ENCODE measurements around the gene CRLF1. TPM values are rescaled to one million over a fixed set of nuclear protein-coding genes. Genes with fewer than 3 reads are reported as not detected.

CRLF1 gene
- 20.0 TPM for total RNA-seq
- long read RNA-seq, transcript CRLF1-201 (9 exons, 1,792 nt): major isoform, 13 of 34 reads
- long read RNA-seq, partial matches to known transcripts: 4 of 34 reads
- long read RNA-seq, other reads (novel, unspliced or antisense): 17 of 34 reads

GRCh38 chr19:18606281-18607225 is at the start of gene CRLF1:
TSS of gene CRLF1 (minus strand) at chr19:18606799. CDS start at chr19:18606656, 143 bp downstream.
- DNase-seq: no peak
- Histone ChIP-seq H3K9me3 (replicated peaks) (no peaks in the 10 kb centered on the region), H3K4me1 (peaks cover 59% of the 10 kb centered on the region), H3K4me3 (peak within 1 kb of the TSS; percentile 56), H3K27ac (replicated peaks) (no peak within 1 kb of the TSS), H3K36me3 (no peaks in the 10 kb centered on the region), H3K27me3 (ENCODE audit: low read depth) (peaks cover 96% of the 10 kb centered on the region)
- intact Hi-C loops (cut with micrococcal nuclease): no loop called here
- no peak for TF ChIP-seq CTCF (IDR thresholded peaks at IDR 0.05; ENCODE audit: borderline replicate concordance)

- peaks cover 63% of the 10 kb centered on the region for H3K4me1 ChIP-seq
- intact Hi-C loops (cut with micrococcal nuclease): no loop called here
- no peaks in the 10 kb centered on the region for H3K36me3 ChIP-seq
- TF ChIP-seq CTCF (IDR thresholded peaks at IDR 0.05; ENCODE audit: borderline replicate concordance): no peak
- H3K9me3 ChIP-seq (replicated peaks): no peaks in the 10 kb centered on the region
- no peak overlapping the region for H3K4me3 ChIP-seq
- no peak for DNase-seq
- no peaks in the 10 kb centered on the region for H3K27me3 ChIP-seq (ENCODE audit: low read depth)
- H3K27ac ChIP-seq (replicated peaks): no peak overlapping the region
These were observed 48.7 kb upstream of the CRLF1 start for GRCh38 chr19:18655173-18655844.

GRCh38 chr19:18654469-18654868 is 47.9 kb upstream of the CRLF1 start:
- no peak for DNase-seq
- Histone ChIP-seq H3K27me3 (ENCODE audit: low read depth) (no peaks in the 10 kb centered on the region), H3K4me1 (peaks cover 63% of the 10 kb centered on the region), H3K4me3 (no peak overlapping the region), H3K36me3 (no peaks in the 10 kb centered on the region), H3K27ac (replicated peaks) (no peak overlapping the region), H3K9me3 (replicated peaks) (no peaks in the 10 kb centered on the region)
- TF ChIP-seq CTCF (IDR thresholded peaks at IDR 0.05; ENCODE audit: borderline replicate concordance): no peak
- intact Hi-C loops (cut with micrococcal nuclease): no loop called here

GRCh38 chr19:18653853-18654252 is 47.3 kb upstream of the CRLF1 start:
- DNase-seq: no peak
- Histone ChIP-seq H3K9me3 (replicated peaks) (no peaks in the 10 kb centered on the region), H3K4me3 (no peak overlapping the region), H3K36me3 (no peaks in the 10 kb centered on the region), H3K27me3 (ENCODE audit: low read depth) (no peaks in the 10 kb centered on the region), H3K27ac (replicated peaks) (no peak overlapping the region), H3K4me1 (peaks cover 63% of the 10 kb centered on the region)
- TF ChIP-seq CTCF (IDR thresholded peaks at IDR 0.05; ENCODE audit: borderline replicate concordance): no peak
- intact Hi-C loops (cut with micrococcal nuclease): no loop called here

GRCh38 chr19:18651733-18652132 is 45.1 kb upstream of the CRLF1 start:
- TF ChIP-seq CTCF (IDR thresholded peaks at IDR 0.05; ENCODE audit: borderline replicate concordance): no peak
- Histone ChIP-seq H3K4me1 (peaks cover 56% of the 10 kb centered on the region), H3K9me3 (replicated peaks) (no peaks in the 10 kb centered on the region), H3K27ac (replicated peaks) (peak overlapping the region; percentile 92), H3K36me3 (no peaks in the 10 kb centered on the region), H3K27me3 (ENCODE audit: low read depth) (no peaks in the 10 kb centered on the region), H3K4me3 (no peak overlapping the region)
- intact Hi-C loops (cut with micrococcal nuclease): no loop called here
- DNase-seq: no peak
